Smooth muscle cell of the coronary artery (primary cell): Measurements from ENCODE around the gene SYDE1. TPM values are rescaled to one million over a fixed set of nuclear protein-coding genes. Genes with fewer than 3 reads are reported as not detected.

Experiments used
- total RNA-seq: library from RNA; depleted of rRNA; stranded (reverse); fragments of >200 nt; gene quantifications from 2 replicates; pipeline ENCODE4 v1.2.3, GENCODE V29; 2014; ENCODE audit warnings: low replicate concordance

The SYDE1 gene, protein sequence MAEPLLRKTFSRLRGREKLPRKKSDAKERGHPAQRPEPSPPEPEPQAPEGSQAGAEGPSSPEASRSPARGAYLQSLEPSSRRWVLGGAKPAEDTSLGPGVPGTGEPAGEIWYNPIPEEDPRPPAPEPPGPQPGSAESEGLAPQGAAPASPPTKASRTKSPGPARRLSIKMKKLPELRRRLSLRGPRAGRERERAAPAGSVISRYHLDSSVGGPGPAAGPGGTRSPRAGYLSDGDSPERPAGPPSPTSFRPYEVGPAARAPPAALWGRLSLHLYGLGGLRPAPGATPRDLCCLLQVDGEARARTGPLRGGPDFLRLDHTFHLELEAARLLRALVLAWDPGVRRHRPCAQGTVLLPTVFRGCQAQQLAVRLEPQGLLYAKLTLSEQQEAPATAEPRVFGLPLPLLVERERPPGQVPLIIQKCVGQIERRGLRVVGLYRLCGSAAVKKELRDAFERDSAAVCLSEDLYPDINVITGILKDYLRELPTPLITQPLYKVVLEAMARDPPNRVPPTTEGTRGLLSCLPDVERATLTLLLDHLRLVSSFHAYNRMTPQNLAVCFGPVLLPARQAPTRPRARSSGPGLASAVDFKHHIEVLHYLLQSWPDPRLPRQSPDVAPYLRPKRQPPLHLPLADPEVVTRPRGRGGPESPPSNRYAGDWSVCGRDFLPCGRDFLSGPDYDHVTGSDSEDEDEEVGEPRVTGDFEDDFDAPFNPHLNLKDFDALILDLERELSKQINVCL
- total RNA-seq = 5.4 and 19.7 TPM in 2 replicates

DNA sequence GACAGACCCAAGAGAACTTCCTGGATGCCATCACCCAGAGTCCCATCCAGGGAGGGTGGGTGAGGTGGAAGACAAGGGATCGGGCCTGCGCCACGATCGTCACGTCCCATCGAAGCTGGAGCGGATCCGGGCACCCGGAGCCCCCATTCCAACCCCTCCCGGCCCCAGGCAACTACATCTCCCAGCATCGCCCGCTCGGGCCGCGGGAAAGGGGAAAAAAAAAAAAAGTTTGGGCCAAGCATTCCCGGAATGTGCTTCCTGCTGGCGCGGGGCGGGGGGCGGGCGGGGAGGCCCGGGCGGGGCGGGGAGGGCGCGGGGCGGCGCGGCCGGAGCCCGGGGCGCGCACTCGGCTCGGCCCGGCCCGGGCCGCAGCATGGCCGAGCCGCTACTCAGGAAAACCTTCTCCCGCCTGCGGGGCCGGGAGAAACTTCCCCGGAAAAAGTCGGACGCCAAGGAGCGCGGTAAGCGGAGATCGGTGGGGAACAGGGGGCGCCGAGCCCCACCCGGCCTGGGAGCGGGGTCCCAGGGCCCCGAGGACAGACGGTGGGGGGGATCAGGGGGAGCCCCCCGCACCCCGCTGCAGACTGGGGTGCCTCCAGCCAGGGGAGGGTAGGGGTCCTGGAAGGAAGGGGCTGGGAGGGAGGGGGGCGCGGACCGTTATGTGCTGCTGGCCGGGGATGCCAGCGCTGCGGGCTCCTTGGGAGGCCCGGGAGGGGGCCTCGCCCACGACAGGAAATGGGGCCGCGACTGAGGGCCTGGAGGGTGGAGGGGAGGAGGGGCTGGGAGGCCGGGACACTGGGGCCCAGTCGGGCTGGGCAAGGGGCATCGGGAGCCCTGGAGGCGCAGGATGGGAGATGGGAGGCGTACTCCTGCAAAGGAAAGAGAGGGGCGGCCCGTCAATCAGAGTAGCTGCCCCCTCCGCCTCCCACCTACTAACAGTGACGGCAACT lies at the start of gene SYDE1:
Gene SYDE1 (plus strand): TSS at position 341 of the 950 bp plus-strand sequence. CDS start 33 bp downstream, at position 374.

DNA sequence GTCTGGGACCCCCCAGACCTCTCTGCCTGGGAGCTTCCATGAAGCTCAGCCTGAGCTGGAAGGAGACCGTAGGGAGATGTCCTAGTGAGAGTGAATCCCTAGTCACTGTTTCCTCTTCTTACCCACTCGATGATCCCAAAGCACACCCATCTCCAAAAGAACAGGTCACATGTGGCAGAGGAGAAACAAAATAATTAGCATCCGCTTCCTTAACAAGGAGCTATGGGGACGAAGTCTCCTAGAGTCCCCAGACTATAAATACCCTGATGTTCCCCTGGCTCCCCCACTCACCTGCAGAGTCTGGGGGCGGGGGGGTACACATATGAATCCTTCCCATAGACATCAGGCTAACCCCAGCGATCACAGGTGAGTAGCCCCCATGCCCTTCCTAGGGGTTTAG lies 25.3 kb upstream of the SYDE1 start, which contains the start of gene OR1I1:
Gene OR1I1 (plus strand): TSS at position 301 of the 400 bp plus-strand sequence. CDS start 4,855 bp downstream, outside the sequence.

Other genes starting within 250 kb of the SYDE1 start
- gene OR7A17, start 221.3 kb upstream of the SYDE1 start, total RNA-seq = not detected in 2 replicates
- not detected in 2 replicates for gene OR7C2, start 165.9 kb upstream of the SYDE1 start, total RNA-seq
- not detected in 2 replicates for gene SLC1A6, start 127.5 kb upstream of the SYDE1 start, total RNA-seq
- not detected in 2 replicates for gene CASP14, start 57.9 kb upstream of the SYDE1 start, total RNA-seq
- gene OR1I1, start 25.2 kb upstream of the SYDE1 start, total RNA-seq = not detected in 2 replicates
- 42.6 and 59.8 TPM in 2 replicates for gene NOTCH3, start 93.6 kb downstream of the SYDE1 start, total RNA-seq
- 0.08 TPM in 1 of 2 replicates, not detected in the other for gene EPHX3, start 125.0 kb downstream of the SYDE1 start, total RNA-seq
- 8.3 and 8.7 TPM in 2 replicates for gene BRD4, start 225.1 kb downstream of the SYDE1 start, total RNA-seq